Activated naive CD4-positive, alpha-beta T cell treated with anti-CD3 and anti-CD28 coated beads, Interleukin-2, amount 10 ng/mL, durations not matched to agents 7 days and 5 days (primary cell): ENCODE data around the gene UBXN2A.

ENCODE experiments used
- CTCF ChIA-PET: fragments of 350-600 bp; sonication (Branson Sonifier 250); formaldehyde crosslinking; loops from one replicate; lab custom pipeline; 2021; ENCODE audit warnings: antibody characterized with exemption; lab: Charles Lee
- DNase-seq: peaks from one replicate; pipeline ENCODE4 v3.0.0-alpha.2; 2020
- H3K27ac Mint-ChIP-seq: one replicate; pipeline ENCODE4 v1.8.0; 2021; ENCODE audit warnings: mild to moderate bottlenecking, moderate library complexity, mixed read lengths
- H3K27me3 Mint-ChIP-seq: one replicate; pipeline ENCODE4 v1.8.0; 2021; ENCODE audit warnings: mild to moderate bottlenecking, mixed read lengths
- H3K36me3 Mint-ChIP-seq: one replicate; pipeline ENCODE4 v1.8.0; 2021; ENCODE audit warnings: mixed read lengths
- H3K4me1 Mint-ChIP-seq: one replicate; pipeline ENCODE4 v1.8.0; 2021; ENCODE audit warnings: mixed read lengths
- H3K4me3 Mint-ChIP-seq: one replicate; pipeline ENCODE4 v1.8.0; 2021; ENCODE audit warnings: mild to moderate bottlenecking, moderate library complexity, mixed read lengths
- H3K9me3 Mint-ChIP-seq: one replicate; pipeline ENCODE4 v1.8.0; 2021; ENCODE audit warnings: mixed read lengths

Gene UBXN2A

GRCh38 chr2:23939987-23940717, at the start of gene UBXN2A:
TSS of gene UBXN2A (plus strand) at chr2:23940463. CDS start at chr2:23958315, 17,852 bp downstream.
- Mint-ChIP-seq H3K4me1 (peaks cover 27% of the 10 kb centered on the region), H3K27ac (peak within 1 kb of the TSS; percentile 92), H3K27me3 (peaks cover 27% of the 10 kb centered on the region), H3K9me3 (no peaks in the 10 kb centered on the region), H3K4me3 (peak within 1 kb of the TSS; percentile 92), H3K36me3 (peaks cover 13% of the 10 kb centered on the region)
- CTCF ChIA-PET, result interaction anchor here (1.4 to 3.1 kb wide), 3 partner anchors 11 to 144 kb away, joined by 4 to 29 read pairs (median 5); partner anchors contain the start of genes ATAD2B and TP53I3
- peak; percentile 76 for DNase-seq

GRCh38 chr2:23900133-23900532, 40.1 kb upstream of the UBXN2A start:
- Mint-ChIP-seq H3K4me1 (peaks cover 7% of the 10 kb centered on the region), H3K4me3 (no peak overlapping the region), H3K36me3 (peaks cover 2% of the 10 kb centered on the region), H3K27me3 (no peaks in the 10 kb centered on the region), H3K9me3 (no peaks in the 10 kb centered on the region), H3K27ac (no peak overlapping the region)
- DNase-seq, result no peak
- CTCF ChIA-PET, result no interaction called here

GRCh38 chr2:23900541-23901322, 39.5 kb upstream of the UBXN2A start:
- DNase-seq, result no peak
- no peaks in the 10 kb centered on the region for H3K9me3 Mint-ChIP-seq
- H3K27ac Mint-ChIP-seq, result no peak overlapping the region
- H3K27me3 Mint-ChIP-seq, result no peaks in the 10 kb centered on the region
- no peak overlapping the region for H3K4me3 Mint-ChIP-seq
- peaks cover under 1% of the 10 kb centered on the region for H3K36me3 Mint-ChIP-seq
- H3K4me1 Mint-ChIP-seq, result peaks cover 7% of the 10 kb centered on the region
- CTCF ChIA-PET, result no interaction called here

- H3K27me3 Mint-ChIP-seq, result no peaks in the 10 kb centered on the region
- no peaks in the 10 kb centered on the region for H3K36me3 Mint-ChIP-seq
- H3K4me3 Mint-ChIP-seq, result no peak overlapping the region
- CTCF ChIA-PET, result no interaction called here
- H3K4me1 Mint-ChIP-seq, result peaks cover 3% of the 10 kb centered on the region
- no peaks in the 10 kb centered on the region for H3K9me3 Mint-ChIP-seq
- H3K27ac Mint-ChIP-seq, result no peak overlapping the region
- DNase-seq, result no peak
Measured at GRCh38 chr2:23901966-23902846, 38.1 kb upstream of the UBXN2A start.

- Mint-ChIP-seq H3K4me1 (no peaks in the 10 kb centered on the region), H3K9me3 (no peaks in the 10 kb centered on the region), H3K27ac (no peak overlapping the region), H3K4me3 (no peak overlapping the region), H3K36me3 (no peaks in the 10 kb centered on the region), H3K27me3 (no peaks in the 10 kb centered on the region)
- no peak for DNase-seq
- CTCF ChIA-PET, result no interaction called here
Measured at GRCh38 chr2:23903034-23903433, 37.2 kb upstream of the UBXN2A start.

- CTCF ChIA-PET, result interaction anchor here (1.2 kb wide), 1 partner anchor 21 kb away, joined by 4 read pairs; no protein-coding TSS in a partner anchor
- no peaks in the 10 kb centered on the region for H3K4me1 Mint-ChIP-seq
- H3K27ac Mint-ChIP-seq, result no peak overlapping the region
- no peak for DNase-seq
- no peak overlapping the region for H3K4me3 Mint-ChIP-seq
- no peaks in the 10 kb centered on the region for H3K9me3 Mint-ChIP-seq
- H3K27me3 Mint-ChIP-seq, result no peaks in the 10 kb centered on the region
- no peaks in the 10 kb centered on the region for H3K36me3 Mint-ChIP-seq
Measured at GRCh38 chr2:23904215-23904614, 36.0 kb upstream of the UBXN2A start.

GRCh38 chr2:23904692-23905091, 35.6 kb upstream of the UBXN2A start:
- no peak for DNase-seq
- Mint-ChIP-seq H3K4me1 (no peaks in the 10 kb centered on the region), H3K36me3 (no peaks in the 10 kb centered on the region), H3K9me3 (no peaks in the 10 kb centered on the region), H3K27me3 (no peaks in the 10 kb centered on the region), H3K27ac (no peak overlapping the region), H3K4me3 (no peak overlapping the region)
- CTCF ChIA-PET, result interaction anchor here (1.2 kb wide), 1 partner anchor 20 kb away, joined by 4 read pairs; no protein-coding TSS in a partner anchor

- no peak overlapping the region for H3K4me3 Mint-ChIP-seq
- H3K36me3 Mint-ChIP-seq, result no peaks in the 10 kb centered on the region
- no peak overlapping the region for H3K27ac Mint-ChIP-seq
- no peaks in the 10 kb centered on the region for H3K4me1 Mint-ChIP-seq
- no peaks in the 10 kb centered on the region for H3K27me3 Mint-ChIP-seq
- H3K9me3 Mint-ChIP-seq, result no peaks in the 10 kb centered on the region
- DNase-seq, result no peak
- CTCF ChIA-PET, result interaction anchor here (0.6 to 1.2 kb wide), 2 partner anchors 20 to 81 kb away, joined by 3 to 4 read pairs; no protein-coding TSS in a partner anchor
Measured at GRCh38 chr2:23905155-23905554, 35.1 kb upstream of the UBXN2A start.

- H3K27ac Mint-ChIP-seq, result no peak overlapping the region
Measured at GRCh38 chr2:23912054-23912453, 28.2 kb upstream of the UBXN2A start.

GRCh38 chr2:23915327-23915726, 24.9 kb upstream of the UBXN2A start:
- Mint-ChIP-seq H3K27ac (no peak overlapping the region), H3K36me3 (peaks cover 10% of the 10 kb centered on the region), H3K4me3 (no peak overlapping the region), H3K4me1 (peaks cover 26% of the 10 kb centered on the region), H3K27me3 (no peaks in the 10 kb centered on the region), H3K9me3 (no peaks in the 10 kb centered on the region)
- DNase-seq, result no peak
- CTCF ChIA-PET, result no interaction called here

More at GRCh38 chr2:23912054-23912453, 28.2 kb upstream of the UBXN2A start:
- H3K9me3 Mint-ChIP-seq, result no peaks in the 10 kb centered on the region
- peaks cover 13% of the 10 kb centered on the region for H3K4me1 Mint-ChIP-seq
- H3K36me3 Mint-ChIP-seq, result peaks cover 6% of the 10 kb centered on the region
- CTCF ChIA-PET, result no interaction called here
- H3K27me3 Mint-ChIP-seq, result no peaks in the 10 kb centered on the region
- DNase-seq, result no peak
- no peak overlapping the region for H3K4me3 Mint-ChIP-seq

GRCh38 chr2:23916727-23917405, 23.4 kb upstream of the UBXN2A start:
- Mint-ChIP-seq H3K4me3 (no peak overlapping the region), H3K9me3 (no peaks in the 10 kb centered on the region), H3K27ac (no peak overlapping the region), H3K27me3 (no peaks in the 10 kb centered on the region), H3K36me3 (peaks cover 8% of the 10 kb centered on the region), H3K4me1 (peaks cover 26% of the 10 kb centered on the region)
- no peak for DNase-seq
- CTCF ChIA-PET, result no interaction called here

- H3K4me1 Mint-ChIP-seq, result peaks cover 32% of the 10 kb centered on the region
- CTCF ChIA-PET, result no interaction called here
Measured at GRCh38 chr2:23918837-23919489, 21.3 kb upstream of the UBXN2A start.

More at GRCh38 chr2:23918837-23919489, 21.3 kb upstream of the UBXN2A start:
- peaks cover 4% of the 10 kb centered on the region for H3K36me3 Mint-ChIP-seq
- H3K27me3 Mint-ChIP-seq, result no peaks in the 10 kb centered on the region
- H3K27ac Mint-ChIP-seq, result no peak overlapping the region
- no peak overlapping the region for H3K4me3 Mint-ChIP-seq
- no peaks in the 10 kb centered on the region for H3K9me3 Mint-ChIP-seq
- DNase-seq, result no peak
